Measurements from ENCODE around the gene GSE1.

Gene GSE1

DNA sequence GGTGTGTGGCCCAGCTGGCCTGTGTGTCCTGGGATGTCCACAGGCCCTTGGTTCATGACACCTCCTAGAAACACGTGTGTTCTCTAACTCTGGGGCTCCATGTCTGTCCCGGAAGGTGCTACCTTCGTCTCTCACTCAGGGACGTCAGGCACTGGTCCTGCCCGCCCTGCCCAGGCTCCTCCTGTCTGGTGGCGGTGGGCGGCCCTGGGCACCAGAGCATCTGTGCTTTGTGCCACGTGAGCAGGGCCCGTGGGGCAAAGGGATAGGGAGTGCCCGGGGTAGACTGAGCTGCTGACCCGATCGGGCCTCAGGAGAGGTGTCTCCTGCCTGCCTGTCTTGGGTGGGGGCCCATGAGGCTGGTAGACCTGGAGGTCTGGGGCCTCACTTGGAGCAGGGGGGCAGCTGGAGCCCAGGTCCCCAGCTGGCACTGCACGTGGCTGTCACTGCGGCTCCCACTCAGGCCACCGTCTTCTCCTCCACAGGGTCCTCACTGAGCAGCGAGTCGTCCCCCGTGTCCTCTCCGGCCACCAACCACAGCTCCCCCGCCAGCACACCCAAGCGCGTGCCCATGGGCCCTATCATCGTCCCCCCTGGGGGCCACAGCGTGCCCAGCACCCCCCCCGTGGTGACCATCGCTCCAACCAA lies 35.1 kb downstream of the GSE1 start:
- in situ Hi-C loops (cut with MboI; ENCODE audit: low sequenced_read_pairs) = no loop called here
- Histone ChIP-seq H3K36me3 (replicated peaks) (peaks cover 42% of the 10 kb centered on the region), H3K9me3 (no peaks in the 10 kb centered on the region), H3K27me3 (ENCODE audit: low read depth) (no peaks in the 10 kb centered on the region), H3K4me3 (no peak overlapping the region), H3K4me1 (no peaks in the 10 kb centered on the region)
- DNase-seq (ENCODE audit: low spot score in 2 of 2) = no peak

DNA sequence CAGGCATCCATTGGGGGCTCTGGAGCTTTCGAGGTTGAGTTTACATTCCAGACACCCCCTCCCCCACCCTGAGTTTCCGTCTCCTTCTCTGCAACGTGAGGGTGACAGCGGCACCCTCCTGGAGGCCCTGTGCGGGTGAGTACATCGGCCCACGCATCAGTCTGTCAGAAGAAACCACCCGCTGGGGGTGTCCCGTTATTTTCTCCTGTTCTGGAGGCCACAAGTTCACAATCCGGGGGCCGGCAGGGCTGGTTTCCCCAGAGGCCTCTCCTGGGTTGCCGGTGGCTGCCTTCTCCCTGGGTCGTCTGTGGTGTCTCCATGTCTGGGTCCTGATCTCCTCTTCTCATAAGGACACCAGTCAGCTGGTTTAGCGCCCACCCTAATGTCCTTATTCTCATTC lies 35.7 kb downstream of the GSE1 start:
- in situ Hi-C loops (cut with MboI; ENCODE audit: low sequenced_read_pairs) = no loop called here
- H3K27me3 ChIP-seq (ENCODE audit: low read depth) = no peaks in the 10 kb centered on the region
- no peak overlapping the region for H3K4me3 ChIP-seq
- DNase-seq (ENCODE audit: low spot score in 2 of 2) = no peak
- H3K4me1 ChIP-seq = no peaks in the 10 kb centered on the region
- peaks cover 47% of the 10 kb centered on the region for H3K36me3 ChIP-seq (replicated peaks)
- no peaks in the 10 kb centered on the region for H3K9me3 ChIP-seq

DNA sequence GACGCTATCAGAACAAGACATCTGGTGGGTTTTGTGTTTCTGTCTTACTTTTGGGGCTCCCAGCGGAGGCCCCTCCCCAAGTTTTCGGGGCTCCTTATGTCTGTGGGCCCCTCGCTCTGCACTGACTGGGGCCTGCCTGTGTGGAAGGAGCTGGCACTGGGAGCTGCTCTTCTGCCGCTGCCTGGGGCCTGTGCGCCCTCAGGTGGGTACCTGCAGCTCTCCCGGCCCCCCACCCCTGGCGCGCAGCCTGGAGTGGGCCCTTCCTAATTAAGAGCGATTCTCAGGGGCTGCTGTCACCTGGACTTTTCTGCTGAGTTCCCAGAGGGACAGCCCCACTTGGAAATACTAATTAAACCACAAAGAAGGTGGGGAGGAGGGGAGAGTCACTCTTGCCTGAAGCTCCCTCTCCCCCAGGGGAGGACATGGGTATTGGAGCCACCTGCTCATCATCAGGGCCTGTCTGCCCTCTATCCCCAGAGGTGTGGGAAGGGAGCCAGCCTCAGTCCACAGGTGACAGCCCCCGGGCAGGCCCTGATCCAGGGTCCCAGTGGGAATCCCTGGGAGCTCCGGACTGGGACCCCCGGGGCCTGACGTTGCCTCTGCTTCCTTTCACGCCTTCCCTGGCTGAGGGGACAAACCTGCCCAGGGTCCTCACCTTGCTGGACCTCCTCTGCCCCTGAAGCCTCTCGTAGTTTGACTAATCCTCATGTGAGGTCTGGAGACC lies 36.5 kb downstream of the GSE1 start:
- DNase-seq (ENCODE audit: low spot score in 2 of 2) = no peak
- H3K9me3 ChIP-seq = no peaks in the 10 kb centered on the region
- peaks cover 55% of the 10 kb centered on the region for H3K36me3 ChIP-seq (replicated peaks)
- H3K4me3 ChIP-seq = no peak overlapping the region
- no peaks in the 10 kb centered on the region for H3K27me3 ChIP-seq (ENCODE audit: low read depth)
- H3K4me1 ChIP-seq = no peaks in the 10 kb centered on the region
- in situ Hi-C loops (cut with MboI; ENCODE audit: low sequenced_read_pairs) = no loop called here

DNA sequence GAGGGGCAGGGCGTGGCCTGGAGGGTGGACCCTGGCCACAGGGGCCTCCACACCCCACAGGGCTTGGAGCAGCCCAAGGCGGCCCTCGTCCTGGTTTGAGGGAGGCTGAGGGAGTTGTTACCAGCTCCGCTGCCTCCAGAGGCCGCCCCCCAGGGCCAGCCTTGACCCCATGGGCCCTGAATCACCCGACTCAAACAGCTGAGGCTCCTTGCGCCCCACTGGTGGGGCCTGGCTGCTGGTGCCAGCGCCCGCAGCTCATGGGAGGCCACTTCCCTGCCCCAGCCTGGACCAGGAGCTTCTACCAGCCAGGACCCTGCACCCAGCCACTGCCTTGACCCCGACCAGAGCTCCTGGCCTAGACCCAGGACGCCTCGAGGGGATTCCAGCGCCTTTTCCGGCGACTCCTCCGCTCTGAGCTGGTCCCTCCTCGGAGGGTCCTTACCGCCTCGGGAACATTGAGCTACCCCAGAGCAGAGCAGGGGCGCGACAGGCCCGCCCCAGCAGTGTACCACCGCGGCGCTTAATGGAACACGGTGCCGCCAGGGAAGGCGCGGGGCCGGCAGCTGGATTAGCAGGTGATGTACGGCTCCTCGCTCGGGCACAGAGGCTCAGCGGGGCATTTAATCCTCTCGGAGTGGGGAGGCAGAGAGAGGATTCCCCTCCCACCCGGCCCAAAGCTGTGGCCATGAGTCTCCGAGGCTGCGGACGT lies 37.2 kb downstream of the GSE1 start:
- in situ Hi-C loops (cut with MboI; ENCODE audit: low sequenced_read_pairs) = no loop called here
- no peak for DNase-seq (ENCODE audit: low spot score in 2 of 2)
- H3K4me1 ChIP-seq = no peaks in the 10 kb centered on the region
- peaks cover 62% of the 10 kb centered on the region for H3K36me3 ChIP-seq (replicated peaks)
- no peaks in the 10 kb centered on the region for H3K27me3 ChIP-seq (ENCODE audit: low read depth)
- H3K4me3 ChIP-seq = no peak overlapping the region
- no peaks in the 10 kb centered on the region for H3K9me3 ChIP-seq

GRCh38 chr16:85650844-85651628 lies 37.9 kb downstream of the GSE1 start:
- no peak for DNase-seq (ENCODE audit: low spot score in 2 of 2)
- H3K4me3 ChIP-seq = no peak overlapping the region

GRCh38 chr16:85651629-85652430 lies 38.7 kb downstream of the GSE1 start:
- Histone ChIP-seq H3K36me3 (replicated peaks) (peaks cover 74% of the 10 kb centered on the region), H3K9me3 (no peaks in the 10 kb centered on the region), H3K27me3 (ENCODE audit: low read depth) (no peaks in the 10 kb centered on the region), H3K4me3 (no peak overlapping the region), H3K4me1 (no peaks in the 10 kb centered on the region)
- peak in 1 of 2 experiments; percentile 35 for DNase-seq (ENCODE audit: low spot score in 2 of 2)
- in situ Hi-C loops (cut with MboI; ENCODE audit: low sequenced_read_pairs) = no loop called here

More at GRCh38 chr16:85650844-85651628, 37.9 kb downstream of the GSE1 start:
- Histone ChIP-seq H3K27me3 (ENCODE audit: low read depth) (no peaks in the 10 kb centered on the region), H3K9me3 (no peaks in the 10 kb centered on the region), H3K36me3 (replicated peaks) (peaks cover 69% of the 10 kb centered on the region), H3K4me1 (no peaks in the 10 kb centered on the region)
- in situ Hi-C loops (cut with MboI; ENCODE audit: low sequenced_read_pairs) = no loop called here

- DNase-seq (ENCODE audit: low spot score in 2 of 2) = peak in 1 of 2 experiments; percentile 65
- in situ Hi-C loops (cut with MboI; ENCODE audit: low sequenced_read_pairs) = no loop called here
- H3K36me3 ChIP-seq (replicated peaks) = peaks cover 82% of the 10 kb centered on the region
- H3K27me3 ChIP-seq (ENCODE audit: low read depth) = no peaks in the 10 kb centered on the region
- no peaks in the 10 kb centered on the region for H3K9me3 ChIP-seq
- no peaks in the 10 kb centered on the region for H3K4me1 ChIP-seq
- H3K4me3 ChIP-seq = no peak overlapping the region
Observed at GRCh38 chr16:85652431-85653221, 39.5 kb downstream of the GSE1 start.

DNA sequence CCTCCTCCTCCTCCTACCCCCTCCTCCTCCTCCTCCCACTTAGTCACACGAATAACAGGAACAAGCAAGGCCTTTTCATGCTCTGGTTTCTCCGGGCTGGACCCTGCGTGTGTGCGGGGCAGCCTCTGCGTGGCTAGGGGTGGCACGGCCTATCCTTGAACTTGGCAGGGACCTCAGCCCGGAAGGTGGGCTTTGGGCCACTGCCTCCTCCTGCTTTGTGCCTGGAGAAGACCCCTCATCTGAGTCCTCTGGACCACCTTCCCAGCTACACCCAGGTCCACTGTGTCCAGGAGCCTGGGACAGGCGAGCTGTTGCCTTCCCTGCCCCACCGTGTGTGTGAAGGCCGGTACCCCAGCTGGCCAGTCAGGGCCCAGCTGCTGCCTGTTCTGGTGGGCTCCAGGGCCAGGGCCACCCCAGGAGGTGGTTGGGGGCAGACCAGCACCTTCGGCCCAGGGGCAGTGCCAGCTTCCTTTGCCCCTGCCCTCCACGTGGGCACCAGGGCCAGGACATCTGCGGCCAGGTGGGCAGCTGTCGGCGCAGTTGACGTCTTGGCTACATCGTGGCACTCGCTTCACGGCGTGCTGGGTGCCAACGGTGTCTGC lies 40.3 kb downstream of the GSE1 start:
- Histone ChIP-seq H3K9me3 (no peaks in the 10 kb centered on the region), H3K4me1 (no peaks in the 10 kb centered on the region), H3K4me3 (no peak overlapping the region), H3K36me3 (replicated peaks) (peaks cover 85% of the 10 kb centered on the region), H3K27me3 (ENCODE audit: low read depth) (no peaks in the 10 kb centered on the region)
- no peak for DNase-seq (ENCODE audit: low spot score in 2 of 2)
- in situ Hi-C loops (cut with MboI; ENCODE audit: low sequenced_read_pairs) = no loop called here

- in situ Hi-C loops (cut with MboI; ENCODE audit: low sequenced_read_pairs) = no loop called here
- no peaks in the 10 kb centered on the region for H3K27me3 ChIP-seq (ENCODE audit: low read depth)
- no peak overlapping the region for H3K4me3 ChIP-seq
- no peaks in the 10 kb centered on the region for H3K9me3 ChIP-seq
- H3K36me3 ChIP-seq (replicated peaks) = peaks cover 86% of the 10 kb centered on the region
- H3K4me1 ChIP-seq = no peaks in the 10 kb centered on the region
- DNase-seq (ENCODE audit: low spot score in 2 of 2) = no peak
Observed at GRCh38 chr16:85654251-85655095, 41.4 kb downstream of the GSE1 start.

DNA sequence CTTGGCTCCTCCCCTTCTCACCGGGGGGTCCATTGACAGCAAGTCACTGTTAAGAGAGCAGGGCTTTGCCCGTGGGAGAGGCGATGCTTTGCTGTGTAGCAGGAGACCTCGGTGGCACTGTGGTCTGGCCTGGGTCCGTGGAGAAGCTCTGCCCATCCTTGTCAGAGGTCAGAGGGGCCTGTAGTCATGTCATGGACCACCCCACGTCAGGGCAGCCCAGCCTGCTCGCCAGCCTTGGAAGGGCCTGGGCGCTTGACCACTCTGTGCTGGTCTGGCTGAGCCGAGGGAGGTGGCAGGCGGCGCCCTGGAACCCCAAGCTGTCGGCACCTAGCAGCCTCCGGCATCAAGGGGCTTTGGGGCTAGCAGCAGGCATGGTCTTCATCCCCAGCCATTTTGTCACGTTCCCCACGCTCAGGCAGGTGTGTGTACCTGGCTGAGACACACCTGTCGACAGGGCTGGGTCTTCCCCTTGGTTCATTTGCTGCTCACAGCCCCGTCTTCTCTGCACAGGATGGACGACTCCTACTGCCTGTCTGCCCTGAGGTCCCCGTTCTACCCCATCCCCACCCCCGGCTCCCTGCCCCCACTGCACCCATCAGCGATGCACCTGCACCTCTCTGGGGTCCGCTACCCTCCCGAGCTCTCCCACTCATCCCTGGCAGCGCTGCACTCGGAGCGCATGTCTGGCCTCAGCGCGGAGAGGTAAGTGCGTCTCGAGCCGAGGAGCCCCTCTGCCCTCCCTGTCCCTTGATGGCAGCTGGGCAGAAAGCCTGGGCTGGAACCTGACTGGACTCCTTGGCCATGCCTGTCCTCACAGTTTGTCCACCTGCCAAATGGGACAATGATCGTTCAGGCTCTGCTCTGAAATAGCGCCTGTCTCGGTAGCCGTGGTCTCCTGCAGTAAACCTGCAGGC lies 42.4 kb downstream of the GSE1 start:
- H3K9me3 ChIP-seq = no peaks in the 10 kb centered on the region
- in situ Hi-C loops (cut with MboI; ENCODE audit: low sequenced_read_pairs) = no loop called here
- no peaks in the 10 kb centered on the region for H3K27me3 ChIP-seq (ENCODE audit: low read depth)
- H3K4me3 ChIP-seq = no peak overlapping the region
- DNase-seq (ENCODE audit: low spot score in 2 of 2) = no peak
- peaks cover 86% of the 10 kb centered on the region for H3K36me3 ChIP-seq (replicated peaks)
- no peaks in the 10 kb centered on the region for H3K4me1 ChIP-seq

All from HAP-1 (cell line).